Effector CD8-positive, alpha-beta T cell (primary cell): ENCODE data around the gene MEI4.
"Not testable (repeated sequence)": the region's sequence is repeated elsewhere in the genome, so short reads cannot be mapped to it uniquely, and the experiment has no call there.

Experiments used
- DNase-seq: peaks from one replicate; lab custom pipeline; 2025; lab: John Stamatoyannopoulos, UW

Gene MEI4

DNA sequence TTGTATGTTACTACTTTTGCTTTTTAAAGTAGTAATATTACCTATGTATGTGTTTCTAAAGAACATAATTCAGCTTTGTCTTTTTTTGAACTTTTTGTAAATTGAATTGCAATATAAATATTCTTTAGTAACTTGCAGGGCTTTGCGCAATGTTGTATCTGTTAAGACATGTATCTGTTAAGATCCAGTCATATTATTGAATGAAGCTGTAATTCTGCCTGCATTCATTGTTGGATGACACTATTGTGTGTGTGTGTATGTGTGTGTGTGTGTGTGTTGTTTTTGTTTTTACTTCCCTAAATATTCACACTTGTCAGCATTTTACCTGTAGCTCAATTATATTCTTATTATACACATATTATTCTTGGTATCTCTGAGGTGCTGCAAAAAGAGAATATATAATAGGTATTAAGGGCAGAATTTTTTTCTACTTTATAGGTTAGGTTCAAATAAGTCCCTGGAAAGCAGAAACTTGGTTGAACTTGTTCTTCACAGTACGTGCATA lies 164.0 kb downstream of the MEI4 start:
- DNase-seq, result no peak

DNA sequence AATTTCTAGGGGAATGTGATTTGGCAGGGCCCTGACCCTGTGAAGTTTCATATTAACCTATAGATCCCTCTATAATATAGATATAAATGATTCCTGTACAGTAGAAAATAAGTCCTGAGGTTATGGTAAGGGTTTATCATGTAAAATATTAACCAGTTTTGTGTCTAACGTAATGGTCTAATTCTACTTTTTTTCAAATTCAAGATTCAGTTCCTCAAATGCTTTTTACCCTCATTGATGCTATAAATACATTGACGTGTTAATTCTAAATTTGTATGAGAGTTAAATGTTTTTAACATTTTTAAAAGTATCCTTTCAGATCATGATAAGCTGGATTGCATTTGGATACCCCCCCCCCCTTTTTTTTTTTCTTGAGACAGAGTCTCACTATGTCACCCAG lies 169.4 kb downstream of the MEI4 start:
- DNase-seq, result no peak

DNA sequence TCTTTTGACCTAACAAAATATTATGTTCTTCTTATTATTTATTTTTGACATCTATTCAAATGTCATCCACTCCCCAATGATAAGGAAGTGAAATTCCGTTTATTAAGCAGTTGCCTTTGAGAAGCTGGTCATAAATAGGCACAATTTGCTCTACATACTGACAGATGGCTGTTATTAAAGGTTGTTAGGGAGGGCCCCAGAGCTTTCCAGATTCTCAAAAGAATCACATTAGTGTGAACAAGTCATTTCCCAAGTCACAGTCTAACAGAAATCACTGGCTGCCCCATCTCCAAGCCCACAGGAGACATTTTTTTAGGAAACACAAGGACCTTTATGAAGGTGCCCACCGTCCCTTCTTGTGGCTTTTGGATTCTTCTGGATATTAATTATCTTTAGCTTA lies 172.4 kb downstream of the MEI4 start:
- DNase-seq, result no peak

DNA sequence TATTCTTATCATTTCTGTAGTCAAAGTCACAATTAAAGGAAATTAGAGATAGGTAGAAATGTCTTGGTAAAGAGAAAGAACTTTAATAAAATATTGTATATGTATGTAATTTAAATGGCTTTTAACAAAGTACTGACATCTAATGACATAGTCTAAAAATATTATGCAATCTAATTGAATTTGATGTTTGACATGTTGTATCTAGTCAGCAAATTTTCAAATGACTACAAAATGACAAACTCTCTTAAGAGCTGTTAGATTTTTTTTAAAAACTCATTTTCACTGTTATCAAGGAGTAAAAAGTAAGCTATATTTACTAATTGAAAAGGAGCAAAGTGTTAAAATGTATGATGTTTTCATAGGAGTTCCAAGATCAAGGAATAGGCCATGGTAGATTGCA lies 176.9 kb downstream of the MEI4 start:
- no peak for DNase-seq

DNA sequence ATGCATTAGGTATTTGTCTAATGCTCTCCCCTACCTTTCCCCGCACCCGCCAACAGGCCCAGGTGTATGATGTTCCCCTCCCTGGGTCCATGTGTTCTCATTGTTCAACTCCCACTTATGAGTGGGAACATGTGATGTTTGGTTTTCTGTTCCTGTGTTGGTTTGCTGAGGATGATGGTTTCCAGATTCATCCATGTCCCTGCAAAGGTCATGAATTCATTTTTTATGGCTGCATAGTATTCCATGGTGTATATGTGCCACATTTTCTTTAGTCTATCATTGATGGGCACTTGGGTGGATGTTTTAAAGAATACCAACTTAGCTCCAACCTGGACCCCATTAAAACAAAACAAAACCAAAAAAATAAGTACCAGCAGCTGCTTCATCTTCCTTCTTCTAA lies 180.9 kb downstream of the MEI4 start:
- DNase-seq, result not testable (repeated sequence)

DNA sequence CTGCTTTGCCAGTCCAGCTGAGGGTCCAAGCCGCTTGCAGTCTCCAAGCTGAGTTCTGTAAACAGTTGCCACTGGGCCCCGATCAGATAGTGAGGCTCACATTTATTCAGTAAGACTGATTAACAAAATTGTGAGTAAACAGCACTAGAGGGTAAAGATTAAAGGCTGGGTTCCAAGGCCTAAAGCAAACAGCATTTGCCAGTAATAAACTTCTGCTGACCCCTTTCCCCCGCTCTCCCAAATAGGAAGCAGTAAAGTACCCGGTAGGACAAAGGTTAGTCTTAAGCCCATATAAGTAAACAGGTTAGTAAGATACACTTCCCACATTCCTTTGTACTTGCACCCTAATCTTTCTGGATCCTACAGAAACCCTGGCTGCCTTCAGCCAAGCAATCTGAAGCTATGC lies 181.8 kb downstream of the MEI4 start:
- no peak for DNase-seq

DNA sequence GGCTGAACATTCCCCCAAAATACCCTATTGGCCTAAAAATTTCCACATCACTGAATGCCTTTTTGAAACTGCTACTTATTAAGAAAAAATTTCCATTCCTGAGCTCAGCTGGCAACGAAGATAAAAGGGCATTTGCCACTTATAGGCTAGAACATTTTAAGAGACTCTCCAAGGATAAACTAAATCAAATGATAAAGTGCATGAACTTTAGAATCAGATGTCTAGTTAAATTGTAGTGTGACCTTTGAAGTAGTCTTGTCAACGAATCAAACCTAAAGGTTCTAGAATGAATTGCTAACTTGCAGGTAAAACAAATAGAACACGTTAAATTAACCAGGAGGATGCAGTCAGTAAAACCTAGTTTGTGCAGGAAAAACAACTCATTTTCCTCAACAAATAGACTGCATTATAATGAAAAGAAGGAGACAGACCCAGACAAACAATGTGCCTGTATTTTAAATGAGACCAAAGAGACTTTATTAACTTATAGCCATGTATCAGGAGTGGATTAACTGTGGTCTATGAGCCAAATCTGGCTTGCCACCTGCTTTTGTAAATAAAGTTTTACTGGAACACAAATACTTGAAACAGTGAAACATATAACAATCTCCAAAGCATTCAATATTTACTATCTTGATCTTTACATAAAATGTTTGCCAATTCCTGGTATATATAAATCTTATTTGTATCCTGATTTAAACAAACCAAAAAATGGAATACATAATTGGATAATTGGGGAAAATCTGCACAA lies 184.4 kb downstream of the MEI4 start:
- DNase-seq, result no peak

DNA sequence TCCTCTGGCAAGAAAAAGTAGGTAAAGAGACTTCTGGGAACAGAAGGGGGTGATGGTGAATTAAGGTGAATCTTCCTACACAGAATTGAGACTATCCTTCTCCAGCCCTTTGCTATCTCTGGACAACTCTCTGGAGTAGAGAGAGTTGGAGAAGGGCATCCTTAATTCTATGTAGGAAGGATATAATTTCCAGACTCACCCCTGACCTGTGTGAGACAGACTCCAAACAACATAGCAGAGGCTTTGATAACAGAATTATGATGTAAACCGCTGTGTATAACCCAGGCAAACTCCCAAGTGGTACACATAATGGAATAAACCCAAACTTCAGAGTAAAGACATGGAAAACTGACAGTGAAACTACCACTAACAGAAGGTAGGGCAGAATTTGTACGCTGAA lies 186.5 kb downstream of the MEI4 start:
- DNase-seq, result no peak

DNA sequence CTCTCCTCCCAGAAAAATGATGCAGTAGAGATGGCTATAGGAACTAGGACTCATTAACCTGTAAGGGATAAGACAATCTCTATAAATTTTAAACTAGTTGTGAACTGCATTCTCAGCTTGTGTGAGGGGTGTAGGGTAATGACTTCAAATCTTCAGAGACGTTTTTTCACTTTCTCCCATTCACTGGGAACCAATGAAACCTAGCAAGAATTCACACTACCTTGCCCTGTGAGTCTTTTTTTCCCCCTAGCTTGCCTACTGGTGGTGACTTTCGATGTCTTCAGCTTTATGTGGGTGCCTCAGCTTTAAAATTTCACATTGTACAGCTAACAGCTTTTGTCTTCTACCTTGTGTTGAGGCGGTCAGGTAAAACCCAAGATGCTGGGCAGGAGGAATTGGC lies 192.0 kb downstream of the MEI4 start:
- DNase-seq, result no peak

DNA sequence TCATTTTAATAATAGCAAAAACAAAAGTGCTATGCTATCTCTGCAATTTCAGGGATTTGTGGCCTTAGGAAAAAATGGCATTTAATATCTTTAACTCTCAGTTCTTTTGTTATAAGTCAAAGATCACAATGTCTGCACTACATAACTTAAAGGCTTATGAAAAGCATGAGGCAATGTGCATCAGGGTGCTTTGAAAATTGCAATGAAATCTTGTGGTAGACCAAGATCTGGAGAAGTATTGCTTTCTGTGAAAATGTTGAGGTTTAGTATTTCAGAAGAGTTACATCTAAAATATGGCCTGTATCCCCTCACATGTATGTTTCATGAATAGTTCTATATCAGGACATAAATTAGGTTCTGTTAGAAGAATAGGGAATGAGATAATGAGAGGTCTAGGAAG lies 200.6 kb downstream of the MEI4 start:
- DNase-seq, result no peak

DNA sequence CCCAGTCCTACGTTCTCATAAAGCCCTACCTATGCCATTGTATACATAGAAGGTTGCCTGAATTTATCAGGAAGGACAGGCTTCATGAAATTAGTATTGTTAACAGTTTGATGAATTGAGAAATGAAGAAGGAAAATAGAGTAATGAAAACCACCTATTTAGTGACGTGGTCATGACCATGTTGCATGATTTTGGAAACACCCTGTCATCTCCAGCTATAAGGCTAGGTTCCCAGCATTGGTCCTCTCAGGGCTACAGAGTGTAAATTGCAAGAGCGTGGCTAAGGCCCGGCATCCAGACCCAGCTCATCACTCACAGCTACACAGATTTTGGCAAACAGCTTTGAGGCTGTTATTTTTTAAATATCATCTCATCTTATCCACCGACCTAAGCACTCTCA lies 203.6 kb downstream of the MEI4 start:
- no peak for DNase-seq

DNA sequence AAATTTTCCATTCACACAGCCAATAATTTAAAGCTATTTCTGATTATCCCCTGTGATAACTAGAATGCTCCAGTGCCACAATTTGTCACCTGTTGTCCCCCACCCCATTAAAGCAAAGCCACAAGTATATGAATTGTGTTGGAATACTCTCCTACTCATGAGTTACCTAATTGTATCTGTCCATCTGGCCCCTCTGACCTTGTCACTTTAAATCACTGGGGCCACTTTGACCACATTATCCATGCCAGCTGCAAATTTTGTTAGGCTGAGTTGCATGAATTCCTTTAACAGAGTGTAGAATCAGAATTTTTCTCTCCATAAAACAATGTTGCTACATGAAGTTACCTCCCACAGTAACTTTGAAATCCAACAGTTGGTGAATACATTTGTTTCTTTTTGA lies 204.6 kb downstream of the MEI4 start:
- DNase-seq, result no peak

DNA sequence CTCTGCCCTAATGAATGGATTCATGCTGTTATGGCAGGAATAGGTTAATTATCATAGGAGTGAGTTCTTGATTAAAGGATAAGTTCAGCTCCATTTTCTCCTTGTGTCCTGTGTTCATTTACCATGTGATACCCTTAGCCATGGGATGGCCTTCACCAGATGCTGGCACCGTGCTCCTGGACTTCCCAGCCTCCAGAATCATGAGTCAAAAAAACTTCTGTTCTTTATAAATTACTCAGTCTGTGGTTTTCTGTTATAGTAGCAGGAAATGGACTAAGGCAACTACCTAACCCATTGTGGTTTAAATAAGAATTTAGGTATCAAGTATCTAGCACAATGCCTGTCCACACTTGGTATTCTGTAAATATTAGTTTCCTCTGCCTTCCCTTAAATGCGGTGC lies 223.5 kb downstream of the MEI4 start:
- no peak for DNase-seq

DNA sequence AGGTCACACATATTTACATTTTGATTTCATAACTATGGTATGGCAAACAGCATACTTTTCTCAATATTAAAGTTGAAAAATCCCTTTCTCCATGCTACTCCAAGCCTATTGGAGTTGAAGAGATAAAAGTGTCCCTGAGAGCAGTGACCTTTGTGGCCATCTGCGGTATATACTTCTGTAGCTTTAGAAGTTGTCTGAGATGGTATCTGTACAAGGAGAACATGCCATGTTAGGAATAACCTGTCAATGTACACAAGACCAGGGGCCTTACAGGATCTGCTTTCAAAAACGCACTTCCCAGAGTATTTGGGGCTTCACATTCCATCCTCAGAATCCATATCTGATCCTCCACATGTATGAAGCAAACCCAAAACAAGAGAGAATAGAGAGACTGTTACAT lies 226.7 kb downstream of the MEI4 start:
- DNase-seq, result no peak

DNA sequence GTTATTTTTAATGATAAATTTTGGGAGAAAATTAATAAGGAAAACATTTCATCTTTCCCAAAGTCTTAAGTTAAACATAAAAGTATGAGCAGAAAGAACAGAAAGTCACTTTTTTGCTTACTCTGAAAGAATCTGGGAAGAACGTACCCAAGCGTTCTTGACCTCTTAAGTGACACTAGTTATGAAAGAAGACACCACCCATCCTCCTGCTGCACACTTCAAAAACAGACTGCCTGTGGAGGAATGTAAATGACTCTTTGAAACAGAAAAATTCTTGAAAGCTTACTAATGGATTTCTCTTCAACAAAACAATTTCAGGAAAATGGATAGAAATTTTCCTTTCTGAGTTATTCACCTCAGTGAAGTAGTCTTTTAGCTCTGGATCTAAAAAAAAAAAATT lies 227.7 kb downstream of the MEI4 start:
- no peak for DNase-seq

DNA sequence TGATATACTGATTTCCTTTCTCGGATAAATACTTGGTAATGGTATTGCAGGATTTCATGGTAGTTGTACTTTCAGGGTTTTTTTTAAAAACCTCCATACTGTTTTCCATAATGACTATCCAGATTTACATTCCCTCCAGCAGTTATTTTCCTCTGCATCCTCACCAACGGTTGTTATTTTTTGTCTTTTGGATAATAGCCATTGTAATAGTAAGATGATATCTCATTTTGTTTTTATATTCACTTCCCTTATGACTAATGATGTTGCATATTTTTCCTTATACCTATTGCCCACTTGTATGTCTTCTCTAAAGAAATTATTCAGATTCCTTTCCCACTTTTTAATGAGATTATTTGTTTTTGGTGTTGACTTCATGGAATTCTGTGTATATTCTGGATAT lies 231.0 kb downstream of the MEI4 start:
- no peak for DNase-seq

DNA sequence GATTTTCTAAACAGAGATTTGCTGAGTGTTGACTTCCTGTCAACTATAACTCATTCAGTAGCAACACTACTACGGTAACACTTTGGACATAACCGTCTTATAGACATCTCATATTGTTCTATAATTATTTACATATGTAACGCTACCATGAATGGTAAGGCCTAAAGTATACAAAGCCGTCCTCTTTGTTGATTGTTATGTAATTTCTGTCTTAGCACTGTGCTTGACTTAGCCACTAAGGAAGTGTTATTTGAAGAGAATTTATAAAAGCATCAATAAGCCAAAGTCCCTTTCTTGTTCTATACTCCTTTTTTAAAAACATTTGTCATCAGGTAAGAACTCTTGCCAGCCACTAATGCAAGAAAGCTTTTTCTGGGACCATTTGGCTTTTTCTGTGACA lies 240.6 kb downstream of the MEI4 start:
- DNase-seq, result no peak

DNA sequence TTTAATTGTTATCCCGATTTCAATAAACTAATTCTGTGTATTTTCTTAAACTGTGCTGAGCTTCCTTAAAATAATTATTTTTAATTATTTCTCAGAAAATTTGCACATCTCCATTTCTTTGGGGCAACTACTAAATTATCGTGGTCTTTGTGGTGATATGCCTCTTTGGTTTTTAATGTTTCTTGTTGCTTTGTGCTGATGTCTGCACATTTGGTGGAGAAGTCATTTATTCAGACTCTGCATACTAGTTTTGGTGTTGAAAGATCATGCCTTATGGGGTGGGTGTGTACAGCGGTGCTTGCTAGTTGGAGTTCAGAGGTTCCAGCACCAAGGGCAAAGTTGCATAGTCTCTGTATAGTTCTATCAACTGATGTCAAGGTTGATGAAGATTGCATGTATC lies 253.2 kb downstream of the MEI4 start:
- no peak for DNase-seq

DNA sequence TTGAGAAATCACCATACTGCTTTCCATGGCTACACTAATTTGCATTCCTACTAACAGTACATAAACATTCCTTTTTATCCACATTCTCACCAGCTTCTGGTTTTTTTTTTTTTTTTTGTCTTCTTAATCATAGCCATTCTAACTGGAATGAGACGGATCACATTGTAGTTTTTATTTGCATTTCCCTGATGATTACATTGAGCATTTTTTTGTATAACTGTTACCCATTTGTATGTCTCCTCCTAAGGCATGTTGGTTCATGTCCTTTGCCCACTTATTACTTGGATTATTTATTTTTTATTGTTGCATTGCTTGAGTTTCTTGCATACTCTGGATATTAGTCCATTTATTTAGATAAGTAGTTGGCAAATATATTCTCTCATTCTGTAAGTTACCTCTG lies 258.0 kb downstream of the MEI4 start:
- DNase-seq, result no peak

DNA sequence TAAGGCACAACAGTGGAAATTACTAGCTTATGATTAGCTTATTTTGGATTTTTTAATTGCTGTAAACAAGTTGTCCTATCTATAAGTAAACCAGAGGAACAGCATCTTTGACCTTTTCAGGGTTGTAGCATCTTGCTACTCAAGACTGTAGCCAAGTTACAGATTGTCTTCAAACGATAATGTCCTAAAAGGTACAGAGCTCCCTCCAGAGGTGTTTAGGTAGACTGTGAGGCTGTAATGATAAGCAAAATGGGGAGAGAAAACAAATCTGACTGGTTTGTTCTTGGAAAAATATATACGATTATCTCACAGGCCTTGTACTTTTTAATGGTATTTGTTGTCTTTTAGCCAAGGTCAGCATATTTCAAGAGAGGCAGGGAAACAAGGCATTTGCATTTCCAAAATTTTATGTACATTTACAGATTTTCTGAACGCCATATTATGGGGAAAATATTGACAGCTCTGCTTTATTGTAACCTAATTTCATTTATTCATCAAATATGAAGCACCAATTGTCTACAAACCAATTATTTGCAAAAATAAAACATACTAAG lies 273.4 kb downstream of the MEI4 start:
- DNase-seq, result no peak

DNA sequence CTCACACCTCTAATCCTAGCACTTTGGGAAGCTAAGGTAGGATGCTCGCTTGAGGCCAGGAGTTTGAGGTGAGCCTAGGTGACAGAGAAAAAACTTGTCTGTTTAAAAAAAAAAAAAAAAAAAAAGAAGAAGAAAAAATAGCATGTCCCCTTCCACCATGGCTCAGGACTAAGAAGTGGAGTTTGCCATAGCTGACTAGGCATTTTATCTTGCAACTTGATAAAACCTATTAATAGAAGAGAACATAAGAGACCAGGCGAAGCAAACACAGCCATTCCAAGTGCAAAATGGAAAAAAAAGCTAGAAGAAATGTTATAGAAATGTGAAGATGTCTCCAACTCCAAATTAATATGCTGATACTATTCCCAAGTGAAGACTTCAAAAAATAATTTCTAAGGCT lies 277.5 kb downstream of the MEI4 start:
- DNase-seq, result no peak

DNA sequence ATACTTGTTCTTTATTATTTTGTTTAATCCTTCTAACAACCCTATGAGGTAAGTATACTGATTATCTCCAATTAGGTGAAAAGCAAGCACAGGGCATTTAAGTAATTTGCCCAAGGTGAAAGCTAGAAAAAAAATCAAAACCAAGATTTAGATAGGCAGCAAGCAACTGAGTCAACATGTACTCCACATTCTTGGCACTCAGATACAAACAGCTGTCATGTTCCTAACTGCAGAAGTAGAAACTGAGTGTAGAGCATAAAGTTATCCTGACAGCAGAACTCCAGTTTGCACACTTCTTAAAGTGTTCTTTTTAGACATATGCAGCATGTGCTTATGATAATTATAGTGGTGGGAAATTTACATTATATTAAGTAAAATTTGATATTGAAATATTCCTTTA lies 278.1 kb downstream of the MEI4 start:
- DNase-seq, result no peak

DNA sequence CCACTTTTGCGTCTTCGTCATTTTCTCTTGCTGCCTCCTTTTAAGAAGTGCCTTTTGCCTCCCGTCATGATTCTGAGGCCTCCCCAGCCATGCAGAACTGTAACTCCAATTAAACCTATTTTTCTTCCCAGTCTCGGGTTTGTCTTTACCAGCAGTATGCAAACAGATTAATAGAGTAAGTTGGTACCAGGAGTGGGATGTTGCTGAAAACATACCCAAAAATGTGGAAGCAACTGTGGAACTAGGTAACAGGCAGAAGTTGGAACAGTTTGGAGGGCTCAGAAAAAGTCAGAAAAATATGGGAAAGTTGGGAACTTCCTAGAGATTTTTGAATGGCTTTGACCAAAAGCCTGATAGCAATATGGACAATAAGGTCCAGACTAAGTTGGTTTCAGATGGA lies 309.2 kb downstream of the MEI4 start:
- no peak for DNase-seq

DNA sequence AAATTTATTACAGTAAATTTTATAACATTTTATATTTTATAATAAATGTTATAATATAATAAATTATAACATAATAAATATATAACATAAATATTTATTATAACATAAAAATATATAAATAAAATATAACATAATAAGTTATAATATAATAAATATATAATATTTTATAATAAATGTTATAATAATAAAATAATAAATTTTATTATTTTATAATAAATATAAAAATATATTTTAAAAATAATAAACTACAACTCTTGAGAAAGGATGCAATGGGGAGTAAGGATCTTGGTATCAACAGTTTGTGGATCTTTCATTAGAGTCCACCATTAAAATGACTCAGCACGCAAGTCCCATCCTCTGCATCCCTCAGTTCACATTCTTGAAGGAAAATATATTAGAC lies 312.6 kb downstream of the MEI4 start:
- DNase-seq, result no peak
